Esophagus muscularis mucosa (tissue), 4 donors: ENCODE results near the gene KRT12. TPM values are rescaled to one million over a fixed set of nuclear protein-coding genes. Genes with fewer than 3 reads are reported as not detected.

Experiments
- DNase-seq: peaks from one replicate; pipeline ENCODE4 v3.0.0-alpha.2; 2017; ENCODE audit errors: extremely low spot score
- H3K27ac ChIP-seq, 4 donors: fragments of 200-600 bp; sonication (generic); replicated peaks in 1 of 4; 1 replicate in 3 of 4; 2 replicates in 1 of 4; pipeline ENCODE4 v1.5.1; 2016 to 2019; ENCODE audit warnings: mild to moderate bottlenecking in 1 of 4
- H3K27me3 ChIP-seq, 4 donors: fragments of 200-600 bp; sonication (generic); one replicate each; pipeline versions ENCODE4 v1.5.1 to v1.6.0; 2016 to 2019
- H3K36me3 ChIP-seq, 4 donors: fragments of 200-600 bp; sonication (generic); one replicate each; pipeline ENCODE4 v1.5.1; 2016 to 2019
- H3K4me1 ChIP-seq, 4 donors: fragments of 200-600 bp; sonication (generic); one replicate each; pipeline ENCODE4 v1.5.1; 2016 to 2019
- H3K4me3 ChIP-seq, 4 donors: fragments of 200-600 bp; sonication (generic); 1 replicate in 2 of 4; 2 replicates in 2 of 4; pipeline ENCODE4 v1.5.1; 2016 to 2019; ENCODE audit warnings: mild to moderate bottlenecking in 4 of 4, moderate library complexity in 1 of 4
- H3K9me3 ChIP-seq, 4 donors: fragments of 200-600 bp; sonication (generic); 1 replicate in 3 of 4; 2 replicates in 1 of 4; pipeline ENCODE4 v1.5.1; 2016 to 2019
- CTCF ChIP-seq, 3 experiments: fragments of 200-600 bp in 2 of 3; fragments of 450-650 bp in 1 of 3; sonication (generic) in 2 of 3; IDR thresholded peaks; one replicate each; pipeline ENCODE4 v1.5.1; 2017 to 2019; ENCODE audit warnings: antibody characterized with exemption in 3 of 3, mild to moderate bottlenecking in 2 of 3, moderate library complexity in 1 of 3
- EP300 ChIP-seq: sonication (generic); formaldehyde crosslinking; IDR thresholded peaks from one replicate; pipeline ENCODE4 v1.6.1; 2017; ENCODE audit warnings: antibody characterized with exemption
- POLR2A ChIP-seq: fragments of 450-650 bp; IDR thresholded peaks from one replicate; pipeline ENCODE4 v1.6.1; 2017; ENCODE audit warnings: antibody characterized with exemption, moderate library complexity, mild to moderate bottlenecking, low read depth
- POLR2AphosphoS5 ChIP-seq, 2 donors: sonication (generic); formaldehyde crosslinking; IDR thresholded peaks; one replicate each; pipeline ENCODE4 v1.6.1; 2017; ENCODE audit warnings: antibody characterized with exemption in 2 of 2
- WGBS: methylation state at CpG from one replicate; pipeline ENCODE4 v1.1.5; 2018; 5-methylcytosine and 5-hydroxymethylcytosine counted together
- intact Hi-C: fragments of 100-400 bp; cut with DNase I; formaldehyde crosslinking; loops from one replicate; pipeline ENCODE4 v1.15.1; 2023
- total RNA-seq, 4 donors: library from RNA; depleted of rRNA; stranded (reverse); fragments of >200 nt; gene quantifications; one replicate each; pipeline versions ENCODE4 v1.1.0 to v1.2.1, GENCODE V29; 2016

Gene KRT12
- total RNA-seq, 4 donors from 2014 or later, result not detected

GRCh38 chr17:40871316-40871715 lies 4.3 kb upstream of the KRT12 start:
- Histone ChIP-seq H3K4me3 (no peak overlapping the region), H3K36me3 (no peaks in the 10 kb centered on the region), H3K9me3 (no peaks in the 10 kb centered on the region), H3K27ac (no peak overlapping the region), H3K4me1 (no peaks in the 10 kb centered on the region), H3K27me3 (peaks cover 0 to 20% (median 2%) of the 10 kb centered on the region in 4 donors)
- no peak for DNase-seq
- intact Hi-C loops, result no loop called here
- TF ChIP-seq POLR2AphosphoS5 (IDR thresholded peaks at IDR 0.05), result no peak
- TF ChIP-seq CTCF (IDR thresholded peaks at IDR 0.05), result no peak
- TF ChIP-seq POLR2A, result no peak
- no peak for TF ChIP-seq EP300
- WGBS, result 97% methylated on average over 7 of the region's 7 CpGs

DNA sequence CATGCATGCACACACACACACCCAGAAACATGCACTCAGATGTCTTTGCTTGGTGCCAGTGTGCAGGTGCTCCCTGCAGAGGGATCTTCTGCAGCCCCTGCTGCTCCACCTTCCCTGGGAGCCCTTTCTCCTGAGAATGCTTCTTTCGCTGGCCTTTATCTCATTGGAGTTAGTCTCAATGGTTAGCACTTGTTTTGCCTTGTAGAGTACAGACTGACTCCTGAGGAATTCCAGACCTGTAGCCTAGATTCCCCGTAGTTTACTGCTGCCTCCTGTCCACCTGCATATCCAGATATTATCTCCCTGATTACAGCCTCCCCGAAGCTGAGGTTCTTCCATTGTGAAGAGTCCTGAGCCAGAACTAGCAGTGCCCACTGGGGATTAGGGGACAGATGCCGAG lies 3.1 kb upstream of the KRT12 start:
- Histone ChIP-seq H3K27me3 (peaks cover 0 to 25% (median 2%) of the 10 kb centered on the region in 4 donors), H3K9me3 (no peaks in the 10 kb centered on the region), H3K4me3 (no peak overlapping the region), H3K4me1 (no peaks in the 10 kb centered on the region), H3K27ac (no peak overlapping the region), H3K36me3 (no peaks in the 10 kb centered on the region)
- intact Hi-C loops, result no loop called here
- no peak for DNase-seq
- TF ChIP-seq POLR2AphosphoS5 (IDR thresholded peaks at IDR 0.05), result no peak
- no peak for TF ChIP-seq CTCF (IDR thresholded peaks at IDR 0.05)
- no peak for TF ChIP-seq POLR2A
- TF ChIP-seq EP300, result no peak
- WGBS, result 81% methylated on average over 4 of the region's 4 CpGs

DNA sequence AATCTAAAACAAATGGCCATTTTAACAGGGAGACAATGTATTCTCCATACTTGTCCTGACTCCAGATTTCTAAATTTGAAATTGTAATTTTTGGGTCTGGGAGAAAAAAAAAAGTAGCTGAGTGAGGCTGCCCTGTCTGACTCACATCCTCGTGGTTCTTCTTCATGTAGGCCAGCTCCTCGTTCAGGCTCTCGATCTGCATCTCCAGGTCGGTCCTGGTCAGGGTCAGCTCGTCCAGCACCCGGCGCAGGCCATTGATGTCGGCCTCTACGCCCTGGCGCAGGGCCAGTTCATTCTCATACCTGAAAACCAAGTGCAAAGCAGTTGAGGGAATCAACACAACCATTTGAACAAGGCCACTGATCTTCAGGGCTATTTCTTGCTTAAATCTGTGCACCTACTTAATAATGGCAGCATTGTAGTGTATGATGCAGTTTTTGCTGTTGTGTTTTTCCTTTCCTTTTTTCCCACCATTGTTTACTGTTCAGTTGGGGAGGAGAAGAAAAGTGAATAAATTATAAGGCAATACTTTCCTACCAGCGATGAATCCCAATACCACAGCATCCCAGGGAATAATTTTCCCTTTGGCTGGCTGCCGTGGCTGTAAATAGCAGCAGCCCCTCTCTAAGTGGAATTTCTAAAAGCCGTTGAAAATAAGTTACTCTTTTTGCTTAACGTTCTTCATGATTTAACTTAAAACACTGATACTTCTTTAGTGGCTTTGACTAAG lies 2.2 kb downstream of the KRT12 start:
- Histone ChIP-seq H3K27me3 (peaks cover 0 to 36% (median 2%) of the 10 kb centered on the region in 4 donors), H3K27ac (no peak overlapping the region), H3K4me3 (no peak overlapping the region), H3K36me3 (no peaks in the 10 kb centered on the region), H3K4me1 (no peaks in the 10 kb centered on the region), H3K9me3 (no peaks in the 10 kb centered on the region)
- TF ChIP-seq EP300 (no peak), POLR2AphosphoS5 (IDR thresholded peaks at IDR 0.05) (no peak), POLR2A (no peak), CTCF (IDR thresholded peaks at IDR 0.05) (no peak)
- WGBS, result 82% methylated on average over 14 of the region's 14 CpGs
- no peak for DNase-seq
- intact Hi-C loops, result no loop called here

DNA sequence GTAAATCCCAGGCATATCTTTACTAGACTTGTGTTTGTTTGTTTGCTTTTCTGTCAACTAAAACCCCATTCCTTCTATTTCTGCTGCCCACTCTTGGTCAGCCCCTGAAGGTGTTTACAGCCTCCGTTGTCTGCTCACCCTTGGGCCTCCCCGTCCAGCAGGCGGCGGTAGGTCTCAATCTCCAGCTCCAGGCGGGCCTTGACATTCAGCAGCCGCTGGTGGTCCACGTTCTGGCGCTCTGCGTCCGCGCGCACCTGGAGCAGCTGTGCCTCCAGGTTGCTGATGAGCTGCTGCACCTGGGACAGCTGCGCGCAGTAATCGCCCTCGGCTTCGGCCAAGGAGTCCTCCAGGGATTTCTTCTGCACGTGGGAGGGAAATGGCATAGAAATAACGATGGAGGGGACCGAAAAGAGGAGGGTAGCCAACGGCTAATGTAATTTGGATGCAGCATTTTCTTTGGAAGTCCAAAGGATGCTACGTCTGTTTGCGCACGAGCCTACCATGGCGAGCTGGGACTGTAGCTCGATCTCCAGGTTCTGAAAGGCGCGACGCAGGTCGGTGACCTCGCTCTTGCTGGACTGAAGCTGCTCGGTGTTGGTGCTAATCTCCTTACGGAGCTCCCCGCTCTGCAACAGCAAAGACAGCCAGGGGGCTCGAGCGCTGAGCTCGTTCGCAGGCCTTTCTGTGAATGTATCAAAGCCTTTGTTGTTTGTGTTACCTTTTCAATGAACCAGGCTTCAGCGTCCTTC lies 3.9 kb downstream of the KRT12 start:
- H3K27ac ChIP-seq, result no peak overlapping the region
- H3K4me1 ChIP-seq, result no peaks in the 10 kb centered on the region
- no peaks in the 10 kb centered on the region for H3K9me3 ChIP-seq
- intact Hi-C loops, result no loop called here
- DNase-seq, result no peak
- H3K27me3 ChIP-seq, result peaks cover 0 to 35% (median 2%) of the 10 kb centered on the region in 4 donors
- H3K4me3 ChIP-seq, result no peak overlapping the region
- TF ChIP-seq CTCF (IDR thresholded peaks at IDR 0.05), result peak in 1 of 3 experiments; percentile 3
- TF ChIP-seq EP300, result no peak
- H3K36me3 ChIP-seq, result no peaks in the 10 kb centered on the region
- 61% methylated on average over 35 of the region's 39 CpGs for WGBS
